CD4-positive, alpha-beta T cell (primary cell): Measurements from ENCODE around the gene MAN1A1. TPM values are rescaled to one million over a fixed set of nuclear protein-coding genes. Genes with fewer than 3 reads are reported as not detected.

Source experiments
- ATAC-seq: fragments of 200-7000 bp; cut with Tn5 transposase; one replicate; pipeline ENCODE4 v1.10.0; 2022; ENCODE audit warnings: mild to moderate bottlenecking; ENCODE audit not compliant: poor library complexity
- CTCF ChIA-PET: fragments of 350-600 bp; sonication (Branson Sonifier 250); formaldehyde crosslinking; loops from one replicate; lab custom pipeline; 2021; ENCODE audit warnings: antibody characterized with exemption, inconsistent platforms; lab: Charles Lee
- POLR2A ChIA-PET: fragments of 350-600 bp; sonication (Branson Sonifier 250); formaldehyde crosslinking; loops from one replicate; lab custom pipeline; 2021; ENCODE audit warnings: antibody characterized with exemption, inconsistent platforms; lab: Charles Lee
- DNase-seq, 14 experiments: peaks; one replicate each; pipeline ENCODE4 v3.0.0-alpha.2; 2013 to 2020; ENCODE audit warnings: mixed read lengths in 2 of 14
- H3K27ac ChIP-seq, 2 donors: one replicate each; pipeline versions ENCODE4 v1.5.1 to v1.7.0; 2013; ENCODE audit warnings: low read length in 2 of 2, low read depth in 1 of 2, mild to moderate bottlenecking in 1 of 2
- H3K27me3 ChIP-seq, 2 experiments: 1 replicate in 1 of 2; 2 replicates in 1 of 2; pipeline versions ENCODE4 v1.6.1 to v1.7.0; 2013; ENCODE audit warnings: low read length in 2 of 2, control low read depth in 1 of 2, mild to moderate bottlenecking in 1 of 2, moderate library complexity in 1 of 2; ENCODE audit not compliant: insufficient read depth in 2 of 2, control insufficient read depth in 1 of 2
- H3K36me3 ChIP-seq: one replicate; pipeline ENCODE4 v1.6.1; 2013; ENCODE audit warnings: low read length, control low read depth; ENCODE audit not compliant: insufficient read depth
- H3K4me1 ChIP-seq: one replicate; pipeline ENCODE4 v1.6.1; 2013; ENCODE audit warnings: low read length, control low read depth; ENCODE audit not compliant: insufficient read depth
- H3K4me3 ChIP-seq: one replicate; pipeline ENCODE4 v1.5.1; 2013; ENCODE audit warnings: mild to moderate bottlenecking, low read length, moderate library complexity
- H3K9me3 ChIP-seq, 2 experiments: 1 replicate in 1 of 2; 2 replicates in 1 of 2; pipeline versions ENCODE4 v1.6.1 to v1.7.0; 2013; ENCODE audit warnings: low read length in 2 of 2, mild to moderate bottlenecking in 2 of 2, control low read depth in 1 of 2, moderate library complexity in 1 of 2; ENCODE audit not compliant: control insufficient read depth in 1 of 2, insufficient read depth in 1 of 2
- H3K27ac Mint-ChIP-seq: one replicate; pipeline ENCODE4 v1.8.0; 2020; ENCODE audit warnings: mixed read lengths
- H3K27me3 Mint-ChIP-seq: one replicate; pipeline ENCODE4 v1.8.0; 2021; ENCODE audit warnings: mixed read lengths
- H3K36me3 Mint-ChIP-seq: one replicate; pipeline ENCODE4 v1.8.0; 2021; ENCODE audit warnings: low read depth, mixed read lengths
- H3K4me1 Mint-ChIP-seq: one replicate; pipeline ENCODE4 v1.8.0; 2021; ENCODE audit warnings: low read depth, mixed read lengths
- H3K4me3 Mint-ChIP-seq: one replicate; pipeline ENCODE4 v1.8.0; 2020; ENCODE audit warnings: mild to moderate bottlenecking, mixed read lengths
- H3K9me3 Mint-ChIP-seq: one replicate; pipeline ENCODE4 v1.8.0; 2020; ENCODE audit warnings: mixed read lengths
- CTCF ChIP-seq: fragments of 200-600 bp; IDR thresholded peaks from one replicate; pipeline ENCODE4 v1.8.0; 2022; ENCODE audit warnings: antibody characterized with exemption, mild to moderate bottlenecking
- intact Hi-C, 2 experiments: fragments of 100-400 bp; cut with DNase I in 1 of 2; cut with micrococcal nuclease in 1 of 2; formaldehyde crosslinking; loops; one replicate each; pipeline versions ENCODE4 v1.15.1 to v1.9.0; 2023 to 2025; cut with DNase I, micrococcal nuclease
- total RNA-seq, 174 experiments: library from RNA in 2 of 174; stranded (reverse) in 2 of 174; gene quantifications; one replicate each; pipeline ENCODE4 v1.2.3 and lab custom pipeline; 2021 to 2026

MAN1A1 gene
- total RNA-seq, 2 experiments from 2014 or later = 4.5 to 4.9 TPM

GRCh38 chr6:119323931-119324330 lies 25.6 kb downstream of the MAN1A1 start:
- Mint-ChIP-seq H3K9me3 (no peaks in the 10 kb centered on the region), H3K27me3 (no peaks in the 10 kb centered on the region), H3K4me1 (peaks cover 26% of the 10 kb centered on the region), H3K4me3 (no peak overlapping the region), H3K36me3 (no peaks in the 10 kb centered on the region), H3K27ac (no peak overlapping the region)
- ATAC-seq (no peak), DNase-seq (no peak)
- no peaks in the 10 kb centered on the region for H3K36me3 ChIP-seq
- intact Hi-C loops = no loop called here
- H3K4me1 ChIP-seq = peaks cover 19% of the 10 kb centered on the region
- no peak overlapping the region for H3K27ac ChIP-seq
- H3K4me3 ChIP-seq = no peak overlapping the region
- H3K9me3 ChIP-seq = no peaks in the 10 kb centered on the region
- ChIA-PET POLR2A (interaction anchor here (2.2 kb wide), 1 partner anchor 10 kb away, joined by 14 read pairs; no protein-coding TSS in a partner anchor), CTCF (no interaction called here)
- H3K27me3 ChIP-seq = no peaks in the 10 kb centered on the region
- TF ChIP-seq CTCF = no peak

- H3K27me3 Mint-ChIP-seq = no peaks in the 10 kb centered on the region
- no peaks in the 10 kb centered on the region for H3K27me3 ChIP-seq
- H3K27ac ChIP-seq = no peak overlapping the region
- H3K4me3 ChIP-seq = no peak overlapping the region
- POLR2A ChIA-PET = interaction anchor here (1.2 to 2.2 kb wide), 3 partner anchors 10 to 19 kb away, joined by 3 to 14 read pairs (median 3); no protein-coding TSS in a partner anchor
- peaks cover 26% of the 10 kb centered on the region for H3K4me1 Mint-ChIP-seq
- H3K9me3 Mint-ChIP-seq = no peaks in the 10 kb centered on the region
- DNase-seq (no peak), ATAC-seq (no peak)
- H3K4me3 Mint-ChIP-seq = no peak overlapping the region
- TF ChIP-seq CTCF = no peak
- CTCF ChIA-PET = no interaction called here
- H3K4me1 ChIP-seq = peaks cover 17% of the 10 kb centered on the region
- no peaks in the 10 kb centered on the region for H3K36me3 Mint-ChIP-seq
- no peak overlapping the region for H3K27ac Mint-ChIP-seq
- no peaks in the 10 kb centered on the region for H3K9me3 ChIP-seq
- no peaks in the 10 kb centered on the region for H3K36me3 ChIP-seq
- intact Hi-C loops = no loop called here
These were observed 26.1 kb downstream of the MAN1A1 start for GRCh38 chr6:119323478-119323877.

- CTCF ChIA-PET = interaction anchor here (1.0 kb wide), 1 partner anchor 11 kb away, joined by 3 read pairs; no protein-coding TSS in a partner anchor
- Mint-ChIP-seq H3K27ac (peak overlapping the region; percentile 2), H3K36me3 (no peaks in the 10 kb centered on the region), H3K27me3 (no peaks in the 10 kb centered on the region), H3K9me3 (no peaks in the 10 kb centered on the region), H3K4me1 (peaks cover 26% of the 10 kb centered on the region), H3K4me3 (no peak overlapping the region)
- no peaks in the 10 kb centered on the region for H3K36me3 ChIP-seq
- no peaks in the 10 kb centered on the region for H3K9me3 ChIP-seq
- no peak overlapping the region for H3K27ac ChIP-seq
- no peaks in the 10 kb centered on the region for H3K27me3 ChIP-seq
- H3K4me3 ChIP-seq = no peak overlapping the region
- peak in 8 of 14 experiments; percentile 11 to 84 (median 46) for DNase-seq
- POLR2A ChIA-PET = interaction anchor here (1.0 to 2.2 kb wide), 8 partner anchors 9 to 33 kb away, joined by 3 to 14 read pairs (median 4); no protein-coding TSS in a partner anchor
- ATAC-seq = peak; percentile 96
- intact Hi-C loops = no loop called here
- peaks cover 17% of the 10 kb centered on the region for H3K4me1 ChIP-seq
- no peak for TF ChIP-seq CTCF
These were observed 26.7 kb downstream of the MAN1A1 start for GRCh38 chr6:119322715-119323350.
